Gastroesophageal sphincter (tissue), 4 donors: ENCODE results near the gene EXOC4. TPM values are rescaled to one million over a fixed set of nuclear protein-coding genes. Genes with fewer than 3 reads are reported as not detected.
"Not testable (repeated sequence)": the region's sequence is repeated elsewhere in the genome, so short reads cannot be mapped to it uniquely, and the experiment has no call there.

Source experiments
- ATAC-seq: fragments of 150-250 bp; one replicate; pipeline ENCODE4 v1.9.1; 2016; ENCODE audit warnings: mild to moderate bottlenecking, moderate library complexity
- H3K27ac ChIP-seq, 4 donors: fragments of 200-600 bp; sonication (generic) in 3 of 4; 1 replicate in 3 of 4; 2 replicates in 1 of 4; pipeline ENCODE4 v1.5.1; 2016 to 2019
- H3K27me3 ChIP-seq: fragments of 200-600 bp; sonication (generic); one replicate; pipeline ENCODE4 v1.5.1; 2019
- H3K36me3 ChIP-seq, 2 donors: fragments of 200-600 bp; sonication (generic); one replicate each; pipeline ENCODE4 v1.5.1; 2019; ENCODE audit warnings: control low read depth in 1 of 2
- H3K4me1 ChIP-seq, 3 donors: fragments of 200-600 bp; sonication (generic); 1 replicate in 2 of 3; 2 replicates in 1 of 3; pipeline ENCODE4 v1.5.1; 2016 to 2019; ENCODE audit warnings: control low read depth in 2 of 3
- H3K4me3 ChIP-seq, 2 donors: fragments of 200-600 bp; sonication (generic); one replicate each; pipeline ENCODE4 v1.5.1; 2019; ENCODE audit warnings: mild to moderate bottlenecking in 1 of 2, moderate library complexity in 1 of 2
- H3K9me3 ChIP-seq, 3 donors: fragments of 200-600 bp; sonication (generic); one replicate each; pipeline ENCODE4 v1.5.1; 2017 to 2019; ENCODE audit warnings: control low read depth in 2 of 3
- EP300 ChIP-seq: sonication (generic); formaldehyde crosslinking; IDR thresholded peaks from one replicate; pipeline ENCODE4 v1.6.1; 2017; ENCODE audit warnings: antibody characterized with exemption, mild to moderate bottlenecking
- POLR2A ChIP-seq, 2 donors: fragments of 450-650 bp; IDR thresholded peaks; one replicate each; pipeline ENCODE4 v1.6.1; 2017; ENCODE audit warnings: antibody characterized with exemption in 2 of 2, mild to moderate bottlenecking in 2 of 2, moderate library complexity in 1 of 2
- POLR2AphosphoS5 ChIP-seq: sonication (generic); formaldehyde crosslinking; IDR thresholded peaks from one replicate; pipeline ENCODE4 v1.6.1; 2017; ENCODE audit warnings: antibody characterized with exemption
- WGBS, 2 donors: methylation state at CpG; one replicate each; pipeline ENCODE4 v1.1.5; 2018; ENCODE audit warnings: low coverage in 1 of 2; 5-methylcytosine and 5-hydroxymethylcytosine counted together
- total RNA-seq, 4 donors: library from RNA; depleted of rRNA; stranded (reverse); fragments of >200 nt; gene quantifications; one replicate each; pipeline ENCODE4 v1.1.0, GENCODE V29; 2016
- TF ChIP-seq, protein P1 (sequence below), 4 experiments: fragments of 200-600 bp in 2 of 4; fragments of 450-650 bp in 2 of 4; sonication (generic) in 1 of 4; IDR thresholded peaks; one replicate each; pipeline ENCODE4 v1.5.1; 2017 to 2019; ENCODE audit warnings: antibody characterized with exemption in 4 of 4, mild to moderate bottlenecking in 2 of 4, moderate library complexity in 2 of 4

The EXOC4 gene
- total RNA-seq, 4 donors from 2014 or later: 46.3 to 85.8 (median 51.9) TPM

DNA sequence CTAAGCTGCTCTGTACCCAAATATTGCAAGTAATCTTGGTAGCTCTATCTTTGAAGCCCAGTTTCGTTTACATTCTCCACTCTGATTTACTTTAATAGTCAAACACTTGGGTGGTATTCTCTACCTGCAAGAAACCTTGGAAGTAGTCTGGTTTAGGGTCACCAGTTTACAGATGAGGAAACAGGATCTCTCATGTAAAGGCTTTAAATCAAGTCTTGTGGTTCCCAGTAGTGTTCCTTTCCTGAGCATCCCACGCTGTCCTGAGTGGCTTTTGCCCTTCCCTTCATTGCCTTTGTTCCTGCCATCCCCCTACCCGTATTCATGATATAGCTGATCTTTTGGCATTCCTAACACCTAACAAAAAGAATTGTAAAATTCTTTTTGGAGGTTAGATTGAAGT is 20.3 kb downstream of the EXOC4 start:
- H3K4me3 ChIP-seq: no peak overlapping the region
- peaks cover 0 to 35% of the 10 kb centered on the region in 2 donors for H3K36me3 ChIP-seq
- no peaks in the 10 kb centered on the region for H3K9me3 ChIP-seq
- H3K27me3 ChIP-seq: no peaks in the 10 kb centered on the region
- H3K27ac ChIP-seq: no peak overlapping the region
- ATAC-seq: no peak
- TF ChIP-seq POLR2AphosphoS5 (no peak), EP300 (no peak)
- TF ChIP-seq, protein P1, sequence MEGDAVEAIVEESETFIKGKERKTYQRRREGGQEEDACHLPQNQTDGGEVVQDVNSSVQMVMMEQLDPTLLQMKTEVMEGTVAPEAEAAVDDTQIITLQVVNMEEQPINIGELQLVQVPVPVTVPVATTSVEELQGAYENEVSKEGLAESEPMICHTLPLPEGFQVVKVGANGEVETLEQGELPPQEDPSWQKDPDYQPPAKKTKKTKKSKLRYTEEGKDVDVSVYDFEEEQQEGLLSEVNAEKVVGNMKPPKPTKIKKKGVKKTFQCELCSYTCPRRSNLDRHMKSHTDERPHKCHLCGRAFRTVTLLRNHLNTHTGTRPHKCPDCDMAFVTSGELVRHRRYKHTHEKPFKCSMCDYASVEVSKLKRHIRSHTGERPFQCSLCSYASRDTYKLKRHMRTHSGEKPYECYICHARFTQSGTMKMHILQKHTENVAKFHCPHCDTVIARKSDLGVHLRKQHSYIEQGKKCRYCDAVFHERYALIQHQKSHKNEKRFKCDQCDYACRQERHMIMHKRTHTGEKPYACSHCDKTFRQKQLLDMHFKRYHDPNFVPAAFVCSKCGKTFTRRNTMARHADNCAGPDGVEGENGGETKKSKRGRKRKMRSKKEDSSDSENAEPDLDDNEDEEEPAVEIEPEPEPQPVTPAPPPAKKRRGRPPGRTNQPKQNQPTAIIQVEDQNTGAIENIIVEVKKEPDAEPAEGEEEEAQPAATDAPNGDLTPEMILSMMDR (IDR thresholded peaks at IDR 0.05): no peak
- peaks cover 4 to 23% (median 6%) of the 10 kb centered on the region in 3 donors for H3K4me1 ChIP-seq
- 50 to 72% methylated on average over 1 to 3 of the region's 3 CpGs for WGBS, 2 donors

DNA sequence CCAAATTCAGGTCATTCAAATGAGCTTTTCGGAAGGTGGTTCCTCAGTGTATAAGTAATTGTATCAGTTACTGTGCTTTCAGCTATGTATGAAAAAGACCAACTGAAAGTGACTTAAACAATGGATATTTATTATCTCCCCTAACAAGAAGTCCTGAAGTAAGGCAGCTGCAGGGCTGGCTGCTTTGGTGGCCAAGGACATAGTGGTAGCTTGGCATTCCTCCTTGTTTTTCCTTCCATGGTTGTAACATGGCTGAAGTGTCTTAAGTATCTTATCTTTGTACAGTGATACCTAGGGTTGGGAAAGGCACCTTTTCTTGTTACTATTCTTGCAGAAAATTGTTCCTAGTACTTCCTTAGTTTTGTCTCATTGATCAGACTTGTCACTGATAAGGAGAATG is 21.4 kb downstream of the EXOC4 start:
- 89 to 100% methylated on average over 1 of the region's 1 CpG for WGBS, 2 donors
- no peak overlapping the region for H3K27ac ChIP-seq
- H3K4me3 ChIP-seq: no peak overlapping the region
- no peak for ATAC-seq
- H3K27me3 ChIP-seq: no peaks in the 10 kb centered on the region
- H3K36me3 ChIP-seq: peaks cover 0 to 39% of the 10 kb centered on the region in 2 donors
- H3K9me3 ChIP-seq: no peaks in the 10 kb centered on the region
- TF ChIP-seq EP300 (no peak), POLR2A (IDR thresholded peaks at IDR 0.05) (no peak), POLR2AphosphoS5 (no peak)
- TF ChIP-seq, protein P1 (IDR thresholded peaks at IDR 0.05): no peak
- peaks cover 0 to 15% (median 6%) of the 10 kb centered on the region in 3 donors for H3K4me1 ChIP-seq

- peaks cover 0 to 9% (median 6%) of the 10 kb centered on the region in 3 donors for H3K4me1 ChIP-seq
- WGBS, 2 donors: 90 to 93% methylated on average over 5 to 8 of the region's 8 CpGs
- no peaks in the 10 kb centered on the region for H3K27me3 ChIP-seq
- no peaks in the 10 kb centered on the region for H3K9me3 ChIP-seq
- no peak overlapping the region for H3K27ac ChIP-seq
- no peak for ATAC-seq
- TF ChIP-seq EP300 (no peak), POLR2AphosphoS5 (no peak)
- H3K4me3 ChIP-seq: no peak overlapping the region
- H3K36me3 ChIP-seq: peaks cover 0 to 42% of the 10 kb centered on the region in 2 donors
Observed at GRCh38 chr7:133275008-133275407, 22.1 kb downstream of the EXOC4 start.

DNA sequence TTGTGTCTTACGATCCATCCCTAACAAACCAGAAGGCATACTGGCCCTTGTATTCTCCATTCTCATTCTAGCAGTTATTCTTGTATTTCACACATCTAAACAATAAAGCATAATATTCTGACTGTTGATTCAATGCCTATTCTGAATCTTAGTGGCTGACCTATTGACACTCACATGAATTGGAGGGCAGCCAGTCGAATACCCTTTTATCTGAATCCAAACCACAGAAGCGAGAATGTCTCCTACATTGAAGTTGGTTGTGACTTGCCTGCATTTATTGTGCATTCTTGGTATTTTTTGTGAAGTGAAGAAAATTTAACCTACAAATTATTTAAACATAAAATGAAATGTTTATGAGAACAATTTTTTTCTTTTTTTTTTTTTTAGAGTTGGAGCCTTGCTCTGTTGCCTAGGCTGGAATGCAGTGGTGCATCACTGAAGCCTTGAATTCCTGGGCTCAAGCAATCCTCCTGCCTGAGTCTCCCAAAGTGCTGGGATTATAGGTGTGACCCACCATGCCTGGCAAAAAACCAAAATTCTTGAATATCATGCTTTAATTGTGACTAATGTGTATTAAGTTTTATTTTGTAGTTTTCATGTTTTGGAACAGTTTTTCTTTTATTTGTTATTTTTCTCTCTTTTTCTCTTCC is 22.7 kb downstream of the EXOC4 start:
- Histone ChIP-seq H3K36me3 (peaks cover 0 to 42% of the 10 kb centered on the region in 2 donors), H3K4me3 (no peak overlapping the region), H3K27ac (no peak overlapping the region), H3K27me3 (no peaks in the 10 kb centered on the region), H3K4me1 (peaks cover 0 to 9% (median 6%) of the 10 kb centered on the region in 3 donors), H3K9me3 (no peaks in the 10 kb centered on the region)
- TF ChIP-seq POLR2A (IDR thresholded peaks at IDR 0.05) (no peak), EP300 (no peak), POLR2AphosphoS5 (no peak)
- TF ChIP-seq, protein P1 (IDR thresholded peaks at IDR 0.05): no peak
- ATAC-seq: no peak
- 79 to 82% methylated on average over 3 of the region's 3 CpGs for WGBS, 2 donors

DNA sequence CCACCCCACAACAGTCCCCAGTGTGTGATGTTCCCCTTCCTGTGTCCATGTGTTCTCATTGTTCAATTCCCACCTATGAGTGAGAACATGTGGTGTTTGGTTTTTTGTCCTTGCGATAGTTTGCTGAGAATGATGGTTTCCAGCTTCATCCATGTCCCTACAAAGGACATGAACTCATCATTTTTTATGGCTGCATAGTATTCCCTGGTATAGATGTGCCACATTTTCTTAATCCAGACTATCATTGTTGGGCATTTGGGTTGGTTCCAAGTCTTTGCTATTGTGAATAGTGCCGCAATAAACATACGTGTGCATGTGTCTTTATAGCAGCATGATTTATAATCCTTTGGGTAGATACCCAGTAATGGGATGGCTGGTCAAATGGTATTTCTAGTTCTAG is 26.1 kb downstream of the EXOC4 start:
- not testable (repeated sequence) for H3K27me3 ChIP-seq, H3K4me3 ChIP-seq, H3K4me1 ChIP-seq, ATAC-seq, H3K27ac ChIP-seq, H3K9me3 ChIP-seq
- peaks cover 0 to 42% of the 10 kb centered on the region in 2 donors for H3K36me3 ChIP-seq
- 97 to 100% methylated on average over 2 to 3 of the region's 3 CpGs for WGBS, 2 donors

- no peak for ATAC-seq
- H3K27ac ChIP-seq: no peak overlapping the region
- no peak for TF ChIP-seq POLR2AphosphoS5
- TF ChIP-seq, protein P1 (IDR thresholded peaks at IDR 0.05): no peak
- TF ChIP-seq POLR2A (IDR thresholded peaks at IDR 0.05): no peak
- no peak for TF ChIP-seq EP300
- 60 to 64% methylated on average over 1 of the region's 1 CpG for WGBS, 2 donors
- no peak overlapping the region for H3K4me3 ChIP-seq
- no peaks in the 10 kb centered on the region for H3K4me1 ChIP-seq
- H3K9me3 ChIP-seq: no peaks in the 10 kb centered on the region
- no peaks in the 10 kb centered on the region for H3K27me3 ChIP-seq
- H3K36me3 ChIP-seq: peaks cover 0 to 18% of the 10 kb centered on the region in 2 donors
Observed at GRCh38 chr7:133282094-133282493, 29.2 kb downstream of the EXOC4 start.
